Activated T-cell treated with anti-CD3 and anti-CD28 coated beads, Interleukin-2, amount 50 U/mL, for 72 hours (primary cell): ENCODE results near the gene CD7. TPM values are rescaled to one million over a fixed set of nuclear protein-coding genes. Genes with fewer than 3 reads are reported as not detected.

Experiments
- ATAC-seq, 2 donors: fragments of 150-1000 bp; cut with Tn5 transposase; replicated peaks in 1 of 2; 2 replicates each; pipeline ENCODE4 v1.10.0; 2021; ENCODE audit warnings: moderate library complexity in 2 of 2, mild to moderate bottlenecking in 1 of 2
- DNase-seq, 2 donors: peaks; one replicate each; pipeline ENCODE4 v3.0.0; 2021 to 2022; ENCODE audit warnings: mixed read lengths in 1 of 2
- H3K27ac Mint-ChIP-seq: one replicate; pipeline ENCODE4 v1.8.0; 2022; ENCODE audit warnings: mild to moderate bottlenecking, moderate library complexity, mixed read lengths
- H3K27me3 Mint-ChIP-seq: one replicate; pipeline ENCODE4 v1.8.0; 2022; ENCODE audit warnings: low read depth, mixed read lengths
- H3K36me3 Mint-ChIP-seq, 2 donors: one replicate each; pipeline ENCODE4 v1.8.0; 2022; ENCODE audit warnings: mixed read lengths in 2 of 2, mild to moderate bottlenecking in 1 of 2; ENCODE audit not compliant: insufficient read depth in 2 of 2
- H3K4me1 Mint-ChIP-seq: one replicate; pipeline ENCODE4 v1.8.0; 2022; ENCODE audit warnings: low read depth, mixed read lengths
- H3K4me3 Mint-ChIP-seq, 2 donors: one replicate each; pipeline ENCODE4 v1.8.0; 2022; ENCODE audit warnings: mild to moderate bottlenecking in 2 of 2, mixed read lengths in 2 of 2, moderate library complexity in 2 of 2
- H3K9me3 Mint-ChIP-seq, 2 donors: one replicate each; pipeline ENCODE4 v1.8.0; 2022; ENCODE audit warnings: mixed read lengths in 2 of 2
- total RNA-seq, 2 donors: library from RNA; stranded (reverse); gene quantifications; one replicate each; pipeline ENCODE4 v1.2.3, GENCODE V29; 2022

The CD7 gene
- total RNA-seq, 2 donors from 2014 or later = 845 to 1,007 TPM

GRCh38 chr17:82320140-82320840 is 2.9 kb upstream of the CD7 start:
- no peak for DNase-seq
- ATAC-seq = no peak
- peaks cover 24% of the 10 kb centered on the region for H3K4me1 Mint-ChIP-seq

DNA sequence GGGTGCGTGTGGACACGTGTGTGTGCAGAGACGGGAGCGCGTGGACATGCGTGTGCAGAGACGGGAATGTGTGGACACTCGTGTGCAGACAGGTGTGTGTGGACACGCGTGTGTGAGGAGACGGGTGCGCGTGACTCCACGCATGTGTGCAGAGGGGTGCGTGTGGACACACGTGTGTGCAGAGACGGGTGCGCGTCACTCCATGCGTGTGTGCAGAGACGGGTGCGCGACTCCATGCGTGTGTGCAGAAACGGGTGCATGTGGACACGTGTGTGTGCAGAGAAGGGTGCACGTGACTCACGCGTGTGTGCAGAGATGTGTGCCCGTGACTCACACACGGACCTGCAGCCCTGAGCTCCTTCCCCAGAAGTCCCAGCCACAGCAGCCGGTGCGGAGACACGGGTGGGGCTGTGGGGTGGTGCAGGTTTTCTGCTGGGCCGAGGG is 2.2 kb upstream of the CD7 start:
- Mint-ChIP-seq H3K27me3 (no peaks in the 10 kb centered on the region), H3K36me3 (peaks cover 16 to 30% of the 10 kb centered on the region in 2 donors), H3K9me3 (no peaks in the 10 kb centered on the region), H3K4me3 (no peak overlapping the region), H3K4me1 (peaks cover 17% of the 10 kb centered on the region), H3K27ac (no peak overlapping the region)
- ATAC-seq = no peak
- DNase-seq = no peak

More at GRCh38 chr17:82320140-82320840, 2.9 kb upstream of the CD7 start:
- no peak overlapping the region for H3K4me3 Mint-ChIP-seq
- H3K27ac Mint-ChIP-seq = peak overlapping the region; percentile 99
- H3K36me3 Mint-ChIP-seq = peaks cover 16 to 29% of the 10 kb centered on the region in 2 donors
- no peaks in the 10 kb centered on the region for H3K27me3 Mint-ChIP-seq
- H3K9me3 Mint-ChIP-seq = no peaks in the 10 kb centered on the region

DNA sequence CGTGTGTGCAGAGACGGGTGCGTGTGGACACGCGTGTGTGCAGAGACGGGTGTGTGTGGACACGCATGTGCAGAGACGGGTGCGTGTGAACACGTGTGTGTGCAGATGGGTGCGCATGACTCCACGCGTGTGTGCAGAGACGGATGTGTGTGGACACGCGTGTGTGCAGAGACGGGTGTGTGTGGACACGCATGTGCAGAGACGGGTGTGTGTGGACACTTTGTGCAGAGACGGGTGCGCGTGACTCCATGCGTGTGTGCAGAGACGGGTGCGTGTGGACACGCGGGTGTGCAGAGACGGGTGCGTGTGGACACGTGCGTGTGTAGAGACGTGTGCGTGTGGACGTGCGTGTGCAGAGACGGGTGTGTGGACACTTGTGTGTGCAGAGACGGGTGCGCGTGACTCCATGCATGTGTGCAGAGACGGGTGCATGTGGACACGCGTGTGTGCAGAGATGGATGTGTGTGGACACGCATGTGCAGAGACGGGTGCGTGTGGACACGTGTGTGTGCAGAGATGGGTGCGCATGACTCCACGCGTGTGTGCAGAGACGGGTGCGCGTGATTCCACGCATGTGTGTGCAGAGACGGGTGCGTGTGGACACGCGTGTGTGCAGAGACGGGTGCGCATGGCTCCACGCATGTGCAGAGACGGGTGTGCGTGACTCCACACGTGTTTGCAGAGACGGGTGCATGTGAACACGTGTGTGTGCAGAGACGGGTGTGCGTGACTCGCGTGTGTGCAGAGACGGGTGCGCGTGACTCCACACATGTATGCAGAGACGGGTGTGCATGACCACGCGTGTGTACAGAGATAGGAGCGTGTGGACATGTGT is 1.6 kb upstream of the CD7 start:
- H3K27me3 Mint-ChIP-seq = no peaks in the 10 kb centered on the region
- H3K4me1 Mint-ChIP-seq = peaks cover 18% of the 10 kb centered on the region
- ATAC-seq (no peak), DNase-seq (no peak)
- H3K27ac Mint-ChIP-seq = no peak overlapping the region
- H3K9me3 Mint-ChIP-seq = no peaks in the 10 kb centered on the region
- H3K36me3 Mint-ChIP-seq = peaks cover 16 to 33% of the 10 kb centered on the region in 2 donors
- H3K4me3 Mint-ChIP-seq = no peak overlapping the region

DNA sequence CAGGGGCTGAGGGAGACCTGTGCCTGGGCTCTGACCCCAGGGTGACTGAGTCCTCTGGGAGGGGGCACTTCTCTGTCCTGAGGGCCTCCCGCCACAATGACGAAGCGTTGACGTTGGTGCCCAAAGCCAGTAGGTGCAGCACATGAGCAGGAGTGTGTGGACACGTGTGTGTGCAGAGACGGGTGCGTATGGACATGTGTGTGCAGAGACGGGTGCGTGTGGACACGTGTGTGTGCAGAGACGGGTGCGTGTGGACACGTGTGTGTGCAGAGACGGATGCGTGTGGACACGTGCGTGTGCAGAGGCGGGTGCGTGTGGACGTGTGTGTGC is 726 bp upstream of the CD7 start:
- Mint-ChIP-seq H3K4me1 (peaks cover 18% of the 10 kb centered on the region), H3K9me3 (no peaks in the 10 kb centered on the region), H3K4me3 (no peak overlapping the region), H3K36me3 (peaks cover 16 to 36% of the 10 kb centered on the region in 2 donors), H3K27ac (no peak overlapping the region), H3K27me3 (no peaks in the 10 kb centered on the region)
- ATAC-seq (no peak), DNase-seq (no peak)

DNA sequence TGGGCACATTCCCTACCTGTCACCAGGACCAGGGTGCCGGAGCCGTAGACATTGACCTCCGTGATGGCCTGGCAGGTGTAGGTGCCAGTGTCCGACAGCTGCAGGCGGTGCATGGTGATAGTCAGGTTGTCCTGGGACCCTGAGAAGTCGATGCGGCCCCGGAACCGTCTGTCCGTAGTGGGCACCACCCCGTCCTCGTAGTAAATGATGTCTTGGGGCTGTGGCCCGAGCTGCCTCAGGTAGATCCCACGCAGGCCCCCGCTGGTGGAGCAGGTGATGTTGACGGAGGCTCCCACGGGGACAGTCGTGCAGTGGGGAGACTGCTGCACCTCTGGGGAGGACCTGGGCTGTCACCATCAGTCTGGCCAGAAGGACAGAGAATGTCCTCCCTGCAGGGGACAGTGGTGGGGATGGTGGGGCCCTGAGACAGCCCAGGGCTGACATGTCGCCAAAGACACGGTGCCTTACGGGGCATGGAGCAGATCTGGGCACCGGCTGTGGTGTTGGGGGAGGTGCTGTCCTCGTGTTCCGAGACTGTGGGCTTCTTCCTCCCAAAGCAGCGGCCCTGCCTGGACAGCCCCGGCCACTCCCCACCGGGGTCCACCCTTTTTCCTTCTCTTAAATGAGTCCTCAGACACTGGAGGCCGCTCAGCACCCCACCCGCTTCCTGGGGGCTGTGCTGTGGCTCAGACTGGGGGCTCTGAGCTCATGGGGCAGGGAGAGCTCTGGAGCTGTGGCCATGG is 586 bp downstream of the CD7 start:
- peak in 1 of 2 donors; percentile 44 for DNase-seq

GRCh38 chr17:82315703-82316358 is 1.6 kb downstream of the CD7 start:
- Mint-ChIP-seq H3K4me1 (peaks cover 13% of the 10 kb centered on the region), H3K4me3 (no peak overlapping the region), H3K27me3 (no peaks in the 10 kb centered on the region), H3K36me3 (peaks cover 10 to 30% of the 10 kb centered on the region in 2 donors), H3K27ac (peak overlapping the region; percentile 49), H3K9me3 (no peaks in the 10 kb centered on the region)
- DNase-seq = peak; percentile 61 to 64
- ATAC-seq = peak; percentile 47 to 51

More for the DNA sequence above, 586 bp downstream of the CD7 start:
- H3K27ac Mint-ChIP-seq = peak overlapping the region; percentile 89
- H3K36me3 Mint-ChIP-seq = peaks cover 13 to 34% of the 10 kb centered on the region in 2 donors
- ATAC-seq = peak; percentile 15 to 16
- H3K4me1 Mint-ChIP-seq = peaks cover 13% of the 10 kb centered on the region
- no peaks in the 10 kb centered on the region for H3K9me3 Mint-ChIP-seq
- no peaks in the 10 kb centered on the region for H3K27me3 Mint-ChIP-seq
- no peak overlapping the region for H3K4me3 Mint-ChIP-seq

- no peak overlapping the region for H3K4me3 Mint-ChIP-seq
- DNase-seq (no peak), ATAC-seq (no peak)
- peaks cover 18% of the 10 kb centered on the region for H3K4me1 Mint-ChIP-seq
- H3K36me3 Mint-ChIP-seq = peaks cover 10 to 30% of the 10 kb centered on the region in 2 donors
- peak overlapping the region; percentile 57 for H3K27ac Mint-ChIP-seq
- no peaks in the 10 kb centered on the region for H3K27me3 Mint-ChIP-seq
- H3K9me3 Mint-ChIP-seq = no peaks in the 10 kb centered on the region
Observed at GRCh38 chr17:82314727-82315605, 2.4 kb downstream of the CD7 start.

DNA sequence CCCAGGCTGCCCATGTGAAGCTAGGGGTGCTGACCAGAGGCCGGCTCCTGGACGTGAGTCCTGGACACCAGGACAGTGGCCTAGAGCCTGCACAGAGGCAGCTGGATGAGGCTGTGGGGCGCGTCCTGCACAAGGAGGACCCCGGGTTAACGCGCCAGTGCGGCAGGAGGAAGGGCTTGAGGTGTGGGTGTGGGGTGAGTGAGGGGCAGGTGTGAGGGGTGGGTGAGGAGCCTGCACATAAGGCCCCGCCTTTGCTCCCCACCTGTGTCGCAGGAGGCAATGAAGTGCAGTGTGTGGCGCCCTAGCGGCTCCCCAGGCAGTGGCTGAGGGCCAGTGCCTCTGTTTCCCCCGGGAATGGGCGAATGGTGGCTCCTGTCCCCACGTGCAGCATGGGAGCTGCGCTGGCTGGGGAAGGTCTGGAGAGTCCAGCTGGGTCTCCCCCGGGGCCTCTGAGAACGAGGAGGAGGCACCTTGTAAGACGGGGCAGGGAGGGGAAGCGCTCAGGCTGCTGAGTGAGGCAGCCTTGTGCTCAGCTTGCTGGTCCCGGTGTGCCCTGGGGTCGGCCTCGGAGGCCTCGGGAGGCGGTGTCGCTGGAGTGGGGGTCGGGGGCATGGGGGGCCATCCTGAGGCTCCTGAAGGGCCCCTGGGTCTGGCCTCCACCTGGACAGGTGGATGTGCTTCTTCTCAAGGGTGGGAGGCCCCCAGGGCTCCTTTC is 3.2 kb downstream of the CD7 start:
- no peaks in the 10 kb centered on the region for H3K27me3 Mint-ChIP-seq
- peaks cover 19% of the 10 kb centered on the region for H3K4me1 Mint-ChIP-seq
- DNase-seq (no peak), ATAC-seq (no peak)
- no peaks in the 10 kb centered on the region for H3K9me3 Mint-ChIP-seq
- peak overlapping the region; percentile 57 for H3K27ac Mint-ChIP-seq
- no peak overlapping the region for H3K4me3 Mint-ChIP-seq
- H3K36me3 Mint-ChIP-seq = peaks cover 10 to 30% of the 10 kb centered on the region in 2 donors

DNA sequence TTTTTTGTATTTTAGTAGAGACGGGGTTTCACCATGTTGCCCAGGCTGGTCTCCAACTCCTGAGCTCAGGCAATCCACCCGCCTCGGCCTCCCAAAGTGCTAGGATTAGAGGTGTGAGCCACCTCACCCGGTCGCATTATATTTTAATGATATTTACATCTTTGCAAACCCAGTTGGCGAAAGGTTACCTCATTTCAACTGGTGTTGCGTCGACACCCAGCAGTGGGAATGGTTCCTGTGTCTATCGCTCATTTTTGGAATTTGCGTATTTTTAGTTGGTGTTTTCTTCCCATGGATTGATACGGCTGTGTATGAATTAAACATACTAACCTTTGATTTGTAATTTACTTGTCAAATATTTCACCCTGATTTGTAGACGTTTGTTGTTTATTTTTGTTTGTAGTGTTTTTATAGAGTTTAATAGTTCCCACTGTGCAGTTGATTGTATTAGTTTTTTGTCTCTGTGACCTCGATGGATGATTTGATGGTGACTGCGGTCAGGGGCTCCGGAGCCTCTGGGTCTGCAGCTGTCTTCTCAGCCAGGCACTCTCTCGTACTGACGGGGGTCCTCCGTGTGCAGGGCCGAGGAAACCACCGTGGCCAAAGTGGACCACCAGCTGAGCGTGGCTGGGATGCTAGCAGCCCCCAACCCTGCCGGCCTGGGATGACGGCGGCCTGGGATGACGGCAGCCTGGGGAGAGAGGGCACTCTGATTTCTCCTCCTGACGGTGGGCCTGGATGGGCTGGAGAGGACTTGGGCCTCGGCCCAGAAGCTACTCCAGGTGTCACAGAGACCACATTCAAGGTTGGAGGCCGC is 4.0 kb downstream of the CD7 start:
- Mint-ChIP-seq H3K27ac (peak overlapping the region; percentile 85), H3K4me1 (peaks cover 19% of the 10 kb centered on the region), H3K4me3 (no peak overlapping the region), H3K9me3 (no peaks in the 10 kb centered on the region), H3K36me3 (peaks cover 15 to 30% of the 10 kb centered on the region in 2 donors), H3K27me3 (no peaks in the 10 kb centered on the region)
- DNase-seq (no peak), ATAC-seq (no peak)

DNA sequence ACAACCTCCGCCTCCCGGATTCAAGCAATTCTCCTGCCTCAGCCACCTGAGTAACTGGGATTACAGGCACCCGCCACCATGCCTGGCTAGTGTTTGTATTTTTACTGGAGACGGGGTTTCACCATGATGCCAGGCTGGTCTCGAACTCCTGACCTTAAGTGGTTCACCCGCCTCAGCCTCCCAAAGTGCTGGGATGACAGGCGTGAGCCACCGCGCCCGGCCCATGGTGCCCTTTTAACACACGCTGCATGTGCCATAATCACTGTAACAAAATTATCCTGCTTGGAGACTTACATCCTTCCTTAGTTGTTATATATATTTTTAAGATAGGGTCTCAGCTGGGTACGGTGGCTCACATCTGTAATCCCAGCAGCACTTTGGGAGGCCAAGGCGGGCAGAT is 5.4 kb downstream of the CD7 start:
- no peak overlapping the region for H3K27ac Mint-ChIP-seq
- DNase-seq (no peak), ATAC-seq (no peak)
- no peaks in the 10 kb centered on the region for H3K27me3 Mint-ChIP-seq
- peaks cover 20 to 31% of the 10 kb centered on the region in 2 donors for H3K36me3 Mint-ChIP-seq
- peaks cover under 1 to 3% of the 10 kb centered on the region in 2 donors for H3K9me3 Mint-ChIP-seq
- peaks cover 28% of the 10 kb centered on the region for H3K4me1 Mint-ChIP-seq
- no peak overlapping the region for H3K4me3 Mint-ChIP-seq

DNA sequence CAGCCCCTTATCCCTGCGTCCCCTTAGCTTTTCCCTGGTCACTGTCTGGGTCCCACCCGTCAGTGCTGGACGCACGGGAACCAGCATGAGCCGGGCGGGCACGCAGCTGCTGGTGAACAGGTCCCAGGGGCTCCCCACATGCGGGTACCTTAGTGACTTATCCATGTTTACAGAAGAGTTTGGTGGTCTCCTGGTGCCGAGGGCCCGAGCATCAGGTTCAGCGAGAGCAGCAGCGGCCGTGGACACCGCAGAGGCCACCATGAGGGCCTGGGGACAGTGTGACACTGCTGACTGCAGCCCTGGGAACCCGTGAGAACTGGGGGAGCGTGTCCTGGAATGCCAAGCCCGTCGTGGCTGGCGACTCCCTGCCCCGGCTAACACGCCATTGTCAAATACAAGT is 6.5 kb downstream of the CD7 start:
- no peak overlapping the region for H3K27ac Mint-ChIP-seq
- no peaks in the 10 kb centered on the region for H3K27me3 Mint-ChIP-seq
- H3K4me1 Mint-ChIP-seq = peaks cover 39% of the 10 kb centered on the region
- H3K4me3 Mint-ChIP-seq = no peak overlapping the region
- DNase-seq = no peak
- peaks cover 4 to 6% of the 10 kb centered on the region in 2 donors for H3K9me3 Mint-ChIP-seq
- peaks cover 17 to 25% of the 10 kb centered on the region in 2 donors for H3K36me3 Mint-ChIP-seq
- ATAC-seq = no peak
